ENCODE results near the gene ASB2.

The ASB2 gene

GRCh38 chr14:93953739-93954515 is 22.4 kb downstream of the ASB2 start:
- H3K4me3 ChIP-seq (ENCODE audit: low read depth, low read length), result no peak overlapping the region
- TF ChIP-seq, protein P1, sequence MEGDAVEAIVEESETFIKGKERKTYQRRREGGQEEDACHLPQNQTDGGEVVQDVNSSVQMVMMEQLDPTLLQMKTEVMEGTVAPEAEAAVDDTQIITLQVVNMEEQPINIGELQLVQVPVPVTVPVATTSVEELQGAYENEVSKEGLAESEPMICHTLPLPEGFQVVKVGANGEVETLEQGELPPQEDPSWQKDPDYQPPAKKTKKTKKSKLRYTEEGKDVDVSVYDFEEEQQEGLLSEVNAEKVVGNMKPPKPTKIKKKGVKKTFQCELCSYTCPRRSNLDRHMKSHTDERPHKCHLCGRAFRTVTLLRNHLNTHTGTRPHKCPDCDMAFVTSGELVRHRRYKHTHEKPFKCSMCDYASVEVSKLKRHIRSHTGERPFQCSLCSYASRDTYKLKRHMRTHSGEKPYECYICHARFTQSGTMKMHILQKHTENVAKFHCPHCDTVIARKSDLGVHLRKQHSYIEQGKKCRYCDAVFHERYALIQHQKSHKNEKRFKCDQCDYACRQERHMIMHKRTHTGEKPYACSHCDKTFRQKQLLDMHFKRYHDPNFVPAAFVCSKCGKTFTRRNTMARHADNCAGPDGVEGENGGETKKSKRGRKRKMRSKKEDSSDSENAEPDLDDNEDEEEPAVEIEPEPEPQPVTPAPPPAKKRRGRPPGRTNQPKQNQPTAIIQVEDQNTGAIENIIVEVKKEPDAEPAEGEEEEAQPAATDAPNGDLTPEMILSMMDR (IDR thresholded peaks at IDR 0.05; ENCODE audit: insufficient read depth, low read length, missing control alignments), result no peak
- no peak for DNase-seq (ENCODE audit: low read depth, low spot score)
- CTCF ChIA-PET, result interaction anchor here (1.0 to 8.8 kb wide), 2 partner anchors 9 to 14 kb away, joined by 3 to 122 read pairs; no protein-coding TSS in a partner anchor
- POLR2A ChIA-PET, result no interaction called here

DNA sequence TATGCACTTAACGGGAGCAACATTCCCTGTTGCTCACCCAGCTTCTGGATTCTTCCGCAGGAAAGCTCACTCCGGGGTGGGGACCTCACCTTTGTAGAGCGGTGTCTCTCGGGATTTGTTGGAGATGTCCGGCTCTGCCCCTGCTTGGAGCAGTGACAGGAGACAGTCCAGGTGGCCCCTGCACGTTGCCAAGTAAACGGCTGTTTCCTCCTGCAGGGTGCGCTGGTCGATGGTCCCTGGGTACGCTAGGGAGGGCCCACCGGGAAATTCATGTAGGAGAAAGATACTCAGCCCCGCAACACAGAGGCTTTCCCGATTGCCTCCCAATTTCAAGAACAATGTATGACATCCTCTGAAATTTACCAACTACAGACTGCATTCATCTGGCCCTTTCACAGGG is 23.1 kb downstream of the ASB2 start:
- ChIA-PET POLR2A (no interaction called here), CTCF (interaction anchor here (1.0 to 8.8 kb wide), 4 partner anchors 10 to 83 kb away, joined by 3 to 122 read pairs (median 4); no protein-coding TSS in a partner anchor)
- no peak for DNase-seq (ENCODE audit: low read depth, low spot score)
- TF ChIP-seq, protein P1 (IDR thresholded peaks at IDR 0.05; ENCODE audit: insufficient read depth, low read length, missing control alignments), result no peak
- no peak overlapping the region for H3K4me3 ChIP-seq (ENCODE audit: low read depth, low read length)

DNA sequence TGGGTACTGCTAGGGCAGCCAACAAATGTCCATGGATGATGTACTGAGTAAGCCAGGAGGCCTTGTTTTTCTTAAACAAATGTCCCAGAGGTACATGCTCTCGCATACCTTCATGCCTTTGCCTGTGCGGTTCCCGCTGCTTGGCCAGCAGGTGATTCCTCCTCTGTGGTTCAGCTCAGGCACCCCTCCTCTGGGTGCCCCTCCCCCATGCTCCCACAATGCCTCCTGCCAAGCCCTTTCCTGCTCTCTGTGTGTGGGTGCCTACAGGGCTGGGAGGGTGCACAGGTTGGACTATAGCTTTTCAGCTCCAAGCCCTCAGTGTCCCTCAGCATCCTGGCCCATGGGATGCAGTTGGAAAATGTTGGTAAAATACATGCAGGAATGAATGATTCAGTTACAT is 23.5 kb downstream of the ASB2 start:
- ChIA-PET CTCF (interaction anchor here (1.0 to 8.8 kb wide), 5 partner anchors 10 to 83 kb away, joined by 3 to 122 read pairs (median 5); no protein-coding TSS in a partner anchor), POLR2A (no interaction called here)
- no peak overlapping the region for H3K4me3 ChIP-seq (ENCODE audit: low read depth, low read length)
- TF ChIP-seq, protein P1 (IDR thresholded peaks at IDR 0.05; ENCODE audit: insufficient read depth, low read length, missing control alignments), result no peak
- DNase-seq (ENCODE audit: low read depth, low spot score), result no peak

DNA sequence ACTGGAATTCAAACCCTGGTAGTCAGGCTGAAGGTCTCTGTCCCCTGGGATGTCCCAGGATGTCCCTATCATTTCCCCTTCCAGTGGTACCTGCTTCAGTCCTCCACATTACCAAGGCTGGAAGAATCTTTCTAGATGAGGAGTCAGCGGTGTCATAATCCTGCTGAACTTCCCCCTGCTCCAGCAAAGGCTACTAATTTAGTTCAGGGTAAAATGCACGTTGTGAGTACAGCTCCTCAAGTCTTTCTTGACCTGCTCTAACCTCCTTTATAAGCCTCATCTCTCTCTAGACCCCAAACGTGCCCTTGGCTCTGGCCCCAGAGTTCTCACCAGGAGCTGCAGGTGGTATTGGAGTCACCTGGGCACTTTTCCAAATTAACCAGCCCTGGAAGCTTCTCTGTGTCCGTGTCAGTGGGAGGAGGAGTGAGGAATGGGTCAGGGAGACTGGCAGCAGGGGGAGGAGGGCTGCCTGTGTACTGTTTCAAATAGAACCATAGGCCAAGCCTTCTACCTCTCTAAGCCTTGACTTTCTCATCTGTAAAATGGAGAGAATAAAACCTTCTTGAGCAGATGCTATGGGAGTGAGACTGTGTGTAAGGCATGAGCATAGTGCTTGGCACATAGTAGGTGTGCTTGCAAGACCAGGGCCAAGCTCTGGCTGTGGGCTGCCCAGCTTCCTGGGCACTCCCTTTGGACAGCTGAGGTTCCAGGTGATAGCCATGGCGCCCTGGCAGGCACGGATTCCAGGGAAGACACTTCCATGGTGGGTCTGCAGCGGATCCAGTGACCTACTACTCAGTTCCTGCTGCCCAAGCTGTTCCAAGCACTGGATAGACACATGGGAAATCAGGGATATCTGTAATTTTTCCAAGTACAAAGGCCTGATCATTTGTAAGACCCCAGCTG is 24.5 kb downstream of the ASB2 start:
- no peak overlapping the region for H3K4me3 ChIP-seq (ENCODE audit: low read depth, low read length)
- TF ChIP-seq, protein P1 (IDR thresholded peaks at IDR 0.05; ENCODE audit: insufficient read depth, low read length, missing control alignments), result no peak
- DNase-seq (ENCODE audit: low read depth, low spot score), result no peak
- ChIA-PET CTCF (interaction anchor here (1.0 to 8.8 kb wide), 3 partner anchors 12 to 84 kb away, joined by 5 to 122 read pairs (median 5); no protein-coding TSS in a partner anchor), POLR2A (interaction anchor here (0.8 kb wide), 1 partner anchor 10 kb away, joined by 3 read pairs; no protein-coding TSS in a partner anchor)

DNA sequence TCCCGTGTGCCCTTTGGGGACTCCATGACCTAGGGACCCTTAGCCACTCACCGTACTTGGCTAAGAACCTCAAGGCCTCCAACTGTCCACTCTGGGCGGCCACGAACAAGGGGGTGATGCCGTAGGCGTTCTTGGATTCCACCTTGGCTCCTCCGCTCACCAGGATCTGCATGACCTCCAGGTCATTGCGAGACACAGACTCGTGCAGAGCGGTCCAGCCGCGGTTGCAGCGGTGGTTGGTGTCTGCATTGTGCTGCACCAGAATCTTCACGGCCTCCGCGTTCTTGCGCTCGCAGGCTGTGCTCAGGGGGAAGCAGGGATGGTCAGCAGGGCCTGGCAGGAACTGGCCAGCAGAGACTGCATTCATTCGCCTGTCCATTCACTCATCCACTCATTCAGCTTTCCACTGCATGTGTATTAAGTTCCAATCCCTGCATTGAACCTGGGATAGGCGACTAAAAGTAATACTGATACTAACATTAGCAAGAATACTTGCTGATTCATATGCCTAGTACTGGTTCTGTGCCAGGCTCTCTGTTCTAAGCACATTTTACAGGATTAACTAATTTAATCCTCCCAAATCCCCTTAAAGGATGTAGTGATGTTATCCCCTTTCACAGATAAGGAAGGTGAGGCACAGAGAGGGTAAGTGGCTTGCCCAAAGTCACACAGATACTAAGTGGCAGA is 25.3 kb downstream of the ASB2 start:
- ChIA-PET CTCF (interaction anchor here (8.8 kb wide), 1 partner anchor 11 kb away, joined by 122 read pairs; no protein-coding TSS in a partner anchor), POLR2A (no interaction called here)
- DNase-seq (ENCODE audit: low read depth, low spot score), result no peak
- TF ChIP-seq, protein P1 (IDR thresholded peaks at IDR 0.05; ENCODE audit: insufficient read depth, low read length, missing control alignments), result no peak
- no peak overlapping the region for H3K4me3 ChIP-seq (ENCODE audit: low read depth, low read length)

Data from AG04449 (cell line).